GM18499 (cell line): ENCODE measurements around the gene GALP.
"Not testable (repeated sequence)": the region's sequence is repeated elsewhere in the genome, so short reads cannot be mapped to it uniquely, and the experiment has no call there.

Source experiments
- ATAC-seq: cut with Tn5 transposase; IDR thresholded peaks from one replicate; pipeline ENCODE4 v1.9.1; 2021; ENCODE audit warnings: moderate number of reproducible peaks; ENCODE audit not compliant: insufficient read depth, unreplicated experiment

GALP gene

GRCh38 chr19:56175861-56176307 lies at the start of gene GALP:
Gene GALP (plus strand): TSS chr19:56176008. CDS start chr19:56177109, 1,101 bp downstream.
- ATAC-seq: not testable (repeated sequence)

GRCh38 chr19:56126983-56127780 lies 48.6 kb upstream of the GALP start:
- no peak for ATAC-seq

GRCh38 chr19:56130006-56130405 lies 45.8 kb upstream of the GALP start:
- no peak for ATAC-seq

GRCh38 chr19:56131651-56132050 lies 44.2 kb upstream of the GALP start:
- ATAC-seq: no peak

GRCh38 chr19:56132316-56132822 lies 43.4 kb upstream of the GALP start:
- no peak for ATAC-seq

GRCh38 chr19:56133858-56134653 lies 41.8 kb upstream of the GALP start:
- no peak for ATAC-seq

GRCh38 chr19:56134654-56134921 lies 41.2 kb upstream of the GALP start:
- no peak for ATAC-seq

- ATAC-seq: no peak
These were observed 39.4 kb upstream of the GALP start for GRCh38 chr19:56136362-56136761.

- ATAC-seq: no peak
These were observed 38.4 kb upstream of the GALP start for GRCh38 chr19:56137405-56137804.

- ATAC-seq: no peak
These were observed 37.7 kb upstream of the GALP start for GRCh38 chr19:56138069-56138468.

GRCh38 chr19:56139847-56140582 lies 35.8 kb upstream of the GALP start:
- no peak for ATAC-seq

GRCh38 chr19:56140583-56141416 lies 35.0 kb upstream of the GALP start, which contains the start of gene ZNF444:
Gene ZNF444 (plus strand): TSS chr19:56141287. CDS start chr19:56146912, 5,625 bp downstream.
- ATAC-seq: peak; percentile 88

- no peak for ATAC-seq
These were observed 34.3 kb upstream of the GALP start for GRCh38 chr19:56141417-56141993.

GRCh38 chr19:56142087-56142787 lies 33.6 kb upstream of the GALP start:
- no peak for ATAC-seq

GRCh38 chr19:56142897-56143434 lies 32.8 kb upstream of the GALP start:
- no peak for ATAC-seq

GRCh38 chr19:56144376-56144775 lies 31.4 kb upstream of the GALP start:
- ATAC-seq: no peak

GRCh38 chr19:56144831-56145230 lies 31.0 kb upstream of the GALP start:
- no peak for ATAC-seq

- no peak for ATAC-seq
These were observed 30.1 kb upstream of the GALP start for GRCh38 chr19:56145698-56146097.

GRCh38 chr19:56146904-56147303 lies 28.9 kb upstream of the GALP start:
- no peak for ATAC-seq
